Testis (tissue), 2 donors: ENCODE measurements around the gene CCL24.

ENCODE experiments used
- CTCF ChIP-seq, 3 experiments: fragments of 450-650 bp in 2 of 3; fragments of 200-600 bp in 1 of 3; sonication (generic) in 1 of 3; IDR thresholded peaks; one replicate each; pipeline ENCODE4 v1.5.1; 2016 to 2019; ENCODE audit warnings: antibody characterized with exemption in 3 of 3, mild to moderate bottlenecking in 2 of 3, moderate library complexity in 1 of 3
- POLR2A ChIP-seq: fragments of 450-650 bp; IDR thresholded peaks from one replicate; pipeline ENCODE4 v1.6.1; 2017; ENCODE audit warnings: antibody characterized with exemption, mild to moderate bottlenecking, moderate library complexity

GRCh38 chr7:75813781-75814236, at the start of gene CCL24:
- TF ChIP-seq CTCF (IDR thresholded peaks at IDR 0.05) (no peak), POLR2A (no peak)
